ENCODE data around the gene PDSS2.

The PDSS2 gene

GRCh38 chr6:107496892-107497684 lies 37.7 kb upstream of the PDSS2 start:
- Histone ChIP-seq H4K20me1 (ENCODE audit: low read depth, low read length) (peaks cover 3% of the 10 kb centered on the region; the same call in 1 of the 2 replicates), H3K79me2 (ENCODE audit: insufficient read depth, low read length) (peaks cover 98% of the 10 kb centered on the region), H3K36me3 (ENCODE audit: low read length) (0 out of 2 replicates have a peak, but pooled peaks cover 6% of the 10 kb centered on the region), H3K27me3 (ENCODE audit: low read length) (no peaks in the 10 kb centered on the region), H3K9me3 (ENCODE audit: insufficient read depth, low read length) (no peaks in the 10 kb centered on the region), H3K9me2 (replicated peaks; ENCODE audit: insufficient read depth, low read length) (no peaks in the 10 kb centered on the region), H3K4me3 (ENCODE audit: insufficient read depth, low read length, poor library complexity, severe bottlenecking) (no peak overlapping the region), H3K27ac (ENCODE audit: low read depth, low read length) (no peak overlapping the region), H3K9ac (ENCODE audit: low read length) (no peak overlapping the region), H3K4me2 (ENCODE audit: low read depth, low read length, poor library complexity, severe bottlenecking) (peak overlapping the region; percentile 11), H2AFZ (ENCODE audit: low read depth, low read length, severe bottlenecking) (no peak overlapping the region), H3F3A (ENCODE audit: insufficient read depth) (peaks cover 18% of the 10 kb centered on the region; the same call in 1 of the 2 replicates)
- TF ChIP-seq EZH2phosphoT487 (conservative IDR thresholded peaks at IDR 0.05; ENCODE audit: low read length) (no peak), CTCF (IDR thresholded peaks at IDR 0.05; ENCODE audit: insufficient read depth, low read length, poor library complexity, severe bottlenecking) (no peak)

- H4K20me1 ChIP-seq (ENCODE audit: low read depth, low read length) = peaks cover 7% of the 10 kb centered on the region; the same call in 1 of the 2 replicates
- no peak overlapping the region for H2AFZ ChIP-seq (ENCODE audit: low read depth, low read length, severe bottlenecking)
- no peak overlapping the region for H3K4me3 ChIP-seq (ENCODE audit: insufficient read depth, low read length, poor library complexity, severe bottlenecking)
- peaks cover 98% of the 10 kb centered on the region for H3K79me2 ChIP-seq (ENCODE audit: insufficient read depth, low read length)
- H3K9me2 ChIP-seq (replicated peaks; ENCODE audit: insufficient read depth, low read length) = no peaks in the 10 kb centered on the region
- peak overlapping the region; percentile 21; the same call in 1 of the 2 replicates for H3K27ac ChIP-seq (ENCODE audit: low read depth, low read length)
- H3K27me3 ChIP-seq (ENCODE audit: low read length) = no peaks in the 10 kb centered on the region
- H3K9me3 ChIP-seq (ENCODE audit: insufficient read depth, low read length) = no peaks in the 10 kb centered on the region
- 0 out of 2 replicates have a peak, but pooled peaks cover 6% of the 10 kb centered on the region for H3K36me3 ChIP-seq (ENCODE audit: low read length)
- no peak overlapping the region for H3K9ac ChIP-seq (ENCODE audit: low read length)
- TF ChIP-seq CTCF (IDR thresholded peaks at IDR 0.05; ENCODE audit: insufficient read depth, low read length, poor library complexity, severe bottlenecking) (no peak), EZH2phosphoT487 (conservative IDR thresholded peaks at IDR 0.05; ENCODE audit: low read length) (no peak)
- peaks cover 18% of the 10 kb centered on the region; the same call in 1 of the 2 replicates for H3F3A ChIP-seq (ENCODE audit: insufficient read depth)
- peak overlapping the region; percentile 75 for H3K4me2 ChIP-seq (ENCODE audit: low read depth, low read length, poor library complexity, severe bottlenecking)
These were observed 36.6 kb upstream of the PDSS2 start for GRCh38 chr6:107495971-107496370.

GRCh38 chr6:107495196-107495643 lies 35.9 kb upstream of the PDSS2 start:
- Histone ChIP-seq H3K27me3 (ENCODE audit: low read length) (no peaks in the 10 kb centered on the region), H2AFZ (ENCODE audit: low read depth, low read length, severe bottlenecking) (no peak overlapping the region), H4K20me1 (ENCODE audit: low read depth, low read length) (peaks cover 7% of the 10 kb centered on the region; the same call in 1 of the 2 replicates), H3K4me3 (ENCODE audit: insufficient read depth, low read length, poor library complexity, severe bottlenecking) (no peak overlapping the region), H3K4me2 (ENCODE audit: low read depth, low read length, poor library complexity, severe bottlenecking) (peak overlapping the region; percentile 75), H3K9ac (ENCODE audit: low read length) (0 out of 2 replicates have a peak overlapping the region, but pooled peaks have one; percentile 90), H3K36me3 (ENCODE audit: low read length) (0 out of 2 replicates have a peak, but pooled peaks cover 6% of the 10 kb centered on the region), H3K9me3 (ENCODE audit: insufficient read depth, low read length) (no peaks in the 10 kb centered on the region), H3K9me2 (replicated peaks; ENCODE audit: insufficient read depth, low read length) (no peaks in the 10 kb centered on the region), H3K79me2 (ENCODE audit: insufficient read depth, low read length) (peaks cover 100% of the 10 kb centered on the region), H3K27ac (ENCODE audit: low read depth, low read length) (peak overlapping the region; percentile 21), H3F3A (ENCODE audit: insufficient read depth) (peaks cover 18% of the 10 kb centered on the region; the same call in 1 of the 2 replicates)
- no peak for TF ChIP-seq CTCF (IDR thresholded peaks at IDR 0.05; ENCODE audit: insufficient read depth, low read length, poor library complexity, severe bottlenecking)
- TF ChIP-seq EZH2phosphoT487 (conservative IDR thresholded peaks at IDR 0.05; ENCODE audit: low read length) = no peak

Data from SU-DHL-6 (cell line).